ENCODE measurements around the gene DHX8. TPM values are rescaled to one million over a fixed set of nuclear protein-coding genes. Genes with fewer than 3 reads are reported as not detected.

DHX8 gene
- total and polyA plus RNA-seq, 2 of the 4 experiments (the other 2 are of a cell fraction): 21.8 to 50.0 TPM

DNA sequence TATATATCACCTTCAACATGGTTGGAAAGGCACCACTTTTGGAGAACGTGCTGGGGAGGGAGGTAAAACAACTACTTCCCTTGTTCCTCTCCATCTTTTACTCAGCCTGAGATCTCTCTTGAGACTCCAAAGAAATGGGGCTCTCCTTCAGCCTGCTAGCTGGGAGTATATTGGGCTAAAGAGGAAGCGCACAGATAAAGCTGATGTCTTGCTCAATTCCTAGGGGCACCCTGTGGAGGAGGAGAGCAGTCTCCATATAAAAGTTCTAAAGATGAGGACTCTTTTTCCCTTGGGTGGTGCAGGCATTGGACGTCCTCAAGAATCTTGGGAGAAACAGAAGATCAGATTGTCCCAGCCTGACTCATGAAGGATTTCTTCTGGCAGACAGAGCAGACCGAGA is 67.0 kb downstream of the DHX8 start:
- Histone ChIP-seq H2BK120ac (ENCODE audit: low read depth, low read length) (no peak overlapping the region), H3K18ac (ENCODE audit: low read depth, low read length) (no peak overlapping the region), H3K4ac (ENCODE audit: low read depth, low read length) (no peak overlapping the region), H3K9me1 (ENCODE audit: insufficient read depth, low read length) (no peaks in the 10 kb centered on the region; the same call in 1 of the 2 replicates), H3K79me1 (ENCODE audit: low read depth in 1 of 2, low read length in 2 of 2) (0 out of 4 replicates have a peak, but pooled peaks cover 0 to 3% of the 10 kb centered on the region in 2 experiments), H3K23ac (ENCODE audit: low read depth, low read length) (no peak overlapping the region), H3K56ac (ENCODE audit: extremely low read depth, insufficient read depth, low read length) (no peak overlapping the region), H4K20me1 (ENCODE audit: insufficient read depth, low read length) (no peaks in the 10 kb centered on the region), H4K5ac (ENCODE audit: low read depth, low read length) (no peak overlapping the region), H2BK5ac (ENCODE audit: low read depth, low read length, poor library complexity, severe bottlenecking) (no peak overlapping the region), H2AFZ (replicated peaks; ENCODE audit: low read length, poor library complexity) (no peak overlapping the region), H3K9ac (ENCODE audit: low read depth, low read length) (no peak overlapping the region), H3K27ac (ENCODE audit: insufficient read depth, low read length) (no peak overlapping the region), H3K14ac (replicated peaks; ENCODE audit: low read depth, low read length) (no peak overlapping the region), H3K4me1 (ENCODE audit: control insufficient read depth, insufficient read depth, low read length) (0 out of 2 replicates have a peak, but pooled peaks cover 1% of the 10 kb centered on the region), H2BK15ac (ENCODE audit: low read depth, low read length) (no peak overlapping the region), H2BK20ac (ENCODE audit: low read depth, low read length) (no peak overlapping the region), H3K36me3 (ENCODE audit: control insufficient read depth, insufficient read depth, low read length) (no peaks in the 10 kb centered on the region), H2AK9ac (replicated peaks; ENCODE audit: low read depth, low read length, poor library complexity) (no peak overlapping the region), H4K8ac (ENCODE audit: low read depth in 2 of 2, low read length in 2 of 2) (no peak overlapping the region), H4K91ac (ENCODE audit: insufficient read depth, low read depth, low read length) (no peak overlapping the region), H2AK5ac (ENCODE audit: low read depth, low read length) (no peak overlapping the region), H3K4me2 (ENCODE audit: low read depth, low read length) (no peak overlapping the region), H3K27me3 (ENCODE audit: control insufficient read depth, insufficient read depth, low read length) (no peaks in the 10 kb centered on the region), H3K9me3 (ENCODE audit: control insufficient read depth, insufficient read depth, low read length) (no peaks in the 10 kb centered on the region), H3K4me3 (ENCODE audit: insufficient read depth, low read depth, low read length) (no peak overlapping the region)
- intact Hi-C loops (cut with micrococcal nuclease): no loop called here
- ATAC-seq (ENCODE audit: low read depth) (no peak), DNase-seq (no peak)
- TF ChIP-seq MAFK (IDR thresholded peaks at IDR 0.05; ENCODE audit: low read depth, low read length) (no peak), FOS (IDR thresholded peaks at IDR 0.05; ENCODE audit: low read depth, low read length) (no peak), BHLHE40 (IDR thresholded peaks at IDR 0.05; ENCODE audit: low read depth, low read length) (no peak), MAZ (IDR thresholded peaks at IDR 0.05; ENCODE audit: borderline replicate concordance, low read depth, low read length) (no peak), RCOR1 (IDR thresholded peaks at IDR 0.05; ENCODE audit: insufficient replicate concordance, low read length) (no peak), SMC3 (IDR thresholded peaks at IDR 0.05; ENCODE audit: low read depth, low read length) (no peak), MXI1 (IDR thresholded peaks at IDR 0.05; ENCODE audit: borderline replicate concordance, low read depth, low read length) (no peak), CHD1 (IDR thresholded peaks at IDR 0.05; ENCODE audit: low read depth, low read length) (no peak), NFE2L2 (IDR thresholded peaks at IDR 0.05; ENCODE audit: low read depth, low read length) (no peak), RAD21 (IDR thresholded peaks at IDR 0.05; ENCODE audit: low read length) (no peak), CEBPB (IDR thresholded peaks at IDR 0.05; ENCODE audit: low read depth, low read length) (no peak), RFX5 (IDR thresholded peaks at IDR 0.05; ENCODE audit: low read depth, low read length) (no peak), POLR2A (IDR thresholded peaks at IDR 0.05; ENCODE audit: low read depth, low read length) (no peak)
- TF ChIP-seq, protein P1, sequence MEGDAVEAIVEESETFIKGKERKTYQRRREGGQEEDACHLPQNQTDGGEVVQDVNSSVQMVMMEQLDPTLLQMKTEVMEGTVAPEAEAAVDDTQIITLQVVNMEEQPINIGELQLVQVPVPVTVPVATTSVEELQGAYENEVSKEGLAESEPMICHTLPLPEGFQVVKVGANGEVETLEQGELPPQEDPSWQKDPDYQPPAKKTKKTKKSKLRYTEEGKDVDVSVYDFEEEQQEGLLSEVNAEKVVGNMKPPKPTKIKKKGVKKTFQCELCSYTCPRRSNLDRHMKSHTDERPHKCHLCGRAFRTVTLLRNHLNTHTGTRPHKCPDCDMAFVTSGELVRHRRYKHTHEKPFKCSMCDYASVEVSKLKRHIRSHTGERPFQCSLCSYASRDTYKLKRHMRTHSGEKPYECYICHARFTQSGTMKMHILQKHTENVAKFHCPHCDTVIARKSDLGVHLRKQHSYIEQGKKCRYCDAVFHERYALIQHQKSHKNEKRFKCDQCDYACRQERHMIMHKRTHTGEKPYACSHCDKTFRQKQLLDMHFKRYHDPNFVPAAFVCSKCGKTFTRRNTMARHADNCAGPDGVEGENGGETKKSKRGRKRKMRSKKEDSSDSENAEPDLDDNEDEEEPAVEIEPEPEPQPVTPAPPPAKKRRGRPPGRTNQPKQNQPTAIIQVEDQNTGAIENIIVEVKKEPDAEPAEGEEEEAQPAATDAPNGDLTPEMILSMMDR (conservative IDR thresholded peaks at IDR 0.05; ENCODE audit: low read depth, low read length): no peak
- TF ChIP-seq, protein P2, sequence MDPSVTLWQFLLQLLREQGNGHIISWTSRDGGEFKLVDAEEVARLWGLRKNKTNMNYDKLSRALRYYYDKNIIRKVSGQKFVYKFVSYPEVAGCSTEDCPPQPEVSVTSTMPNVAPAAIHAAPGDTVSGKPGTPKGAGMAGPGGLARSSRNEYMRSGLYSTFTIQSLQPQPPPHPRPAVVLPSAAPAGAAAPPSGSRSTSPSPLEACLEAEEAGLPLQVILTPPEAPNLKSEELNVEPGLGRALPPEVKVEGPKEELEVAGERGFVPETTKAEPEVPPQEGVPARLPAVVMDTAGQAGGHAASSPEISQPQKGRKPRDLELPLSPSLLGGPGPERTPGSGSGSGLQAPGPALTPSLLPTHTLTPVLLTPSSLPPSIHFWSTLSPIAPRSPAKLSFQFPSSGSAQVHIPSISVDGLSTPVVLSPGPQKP (IDR thresholded peaks at IDR 0.05; ENCODE audit: borderline replicate concordance, low read depth, low read length): no peak
- TF ChIP-seq, protein P3, sequence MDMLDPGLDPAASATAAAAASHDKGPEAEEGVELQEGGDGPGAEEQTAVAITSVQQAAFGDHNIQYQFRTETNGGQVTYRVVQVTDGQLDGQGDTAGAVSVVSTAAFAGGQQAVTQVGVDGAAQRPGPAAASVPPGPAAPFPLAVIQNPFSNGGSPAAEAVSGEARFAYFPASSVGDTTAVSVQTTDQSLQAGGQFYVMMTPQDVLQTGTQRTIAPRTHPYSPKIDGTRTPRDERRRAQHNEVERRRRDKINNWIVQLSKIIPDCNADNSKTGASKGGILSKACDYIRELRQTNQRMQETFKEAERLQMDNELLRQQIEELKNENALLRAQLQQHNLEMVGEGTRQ (IDR thresholded peaks at IDR 0.05; ENCODE audit: low read depth, low read length): no peak
- in situ Hi-C loops (cut with MboI; ENCODE audit: low sequenced_read_pairs): no loop called here
- dilution Hi-C loops (cut with HindIII; ENCODE audit: low sequenced_read_pairs, unreplicated experiment): no loop called here
- CTCF ChIA-PET: no interaction called here
- BruUV-seq (replicated peaks): no TSS peak
- POLR2A ChIA-PET (ENCODE audit: unreplicated experiment): no interaction called here
- 100% methylated on average over 1 of the region's 4 CpGs; no CpG with 5 or more reads in 1 of the 2 experiments for WGBS, 2 experiments (ENCODE audit: extremely low coverage in 2 of 2, insufficient read length in 1 of 2)
